DOHH2 (cell line): ENCODE data around the gene TIGAR.

Experiments
- H3F3A ChIP-seq: fragments of 200-600 bp; sonication (generic), shearing (Covaris generic); 2 replicates; pipeline ENCODE4 v1.6.0; 2016; ENCODE audit warnings: antibody characterized with exemption, mild to moderate bottlenecking; ENCODE audit not compliant: control insufficient read depth, insufficient read depth
- H3K27ac ChIP-seq: fragments of 200-600 bp; sonication (generic); 2 replicates; pipeline ENCODE4 v1.5.1; 2014; ENCODE audit warnings: low read depth, mild to moderate bottlenecking, low read length, moderate library complexity
- H3K27me3 ChIP-seq: fragments of 200-600 bp; sonication (generic); 2 replicates; pipeline ENCODE4 v1.6.1; 2014; ENCODE audit warnings: mild to moderate bottlenecking, low read length, mixed read lengths; ENCODE audit not compliant: control insufficient read depth
- H3K36me3 ChIP-seq: fragments of 200-600 bp; sonication (generic); 2 replicates; pipeline ENCODE4 v1.6.1; 2014; ENCODE audit warnings: mild to moderate bottlenecking, low read length, moderate library complexity, mixed read lengths; ENCODE audit not compliant: control insufficient read depth
- H3K4me1 ChIP-seq: fragments of 200-600 bp; sonication (generic); 2 replicates; pipeline ENCODE4 v1.6.1; 2014; ENCODE audit warnings: mild to moderate bottlenecking, low read length, mixed read lengths; ENCODE audit not compliant: control insufficient read depth
- H3K4me2 ChIP-seq: fragments of 200-600 bp; sonication (generic); 2 replicates; pipeline ENCODE4 v1.6.0; 2014; ENCODE audit warnings: mild to moderate bottlenecking, low read length, moderate library complexity
- H3K4me3 ChIP-seq: fragments of 200-600 bp; sonication (generic); 2 replicates; pipeline ENCODE4 v1.5.1; 2014; ENCODE audit warnings: mild to moderate bottlenecking, low read length, mixed read lengths
- H3K79me2 ChIP-seq: fragments of 200-600 bp; sonication (generic); 2 replicates; pipeline ENCODE4 v1.6.1; 2014; ENCODE audit warnings: mild to moderate bottlenecking, low read length, mixed read lengths; ENCODE audit not compliant: control insufficient read depth
- H3K9me2 ChIP-seq: fragments of 200-600 bp; sonication (generic); replicated peaks from 2 replicates; pipeline ENCODE4 v1.6.1; 2014; ENCODE audit warnings: mild to moderate bottlenecking, low read length, mixed read lengths; ENCODE audit not compliant: control insufficient read depth
- H3K9me3 ChIP-seq: fragments of 200-600 bp; sonication (generic); 2 replicates; pipeline ENCODE4 v1.6.1; 2014; ENCODE audit warnings: antibody characterized with exemption, low read length, mixed read lengths; ENCODE audit not compliant: control insufficient read depth, insufficient read depth
- H4K20me1 ChIP-seq: fragments of 200-600 bp; sonication (generic); 2 replicates; pipeline ENCODE4 v1.6.0; 2014; ENCODE audit warnings: low read depth, mild to moderate bottlenecking, antibody characterized with exemption, low read length, moderate library complexity; ENCODE audit not compliant: control insufficient read depth, insufficient read depth
- EZH2phosphoT487 ChIP-seq: fragments of 200-600 bp; sonication (generic); IDR thresholded peaks from 2 replicates; pipeline ENCODE4 v1.6.1; 2017; ENCODE audit warnings: borderline replicate concordance, mild to moderate bottlenecking, antibody characterized with exemption, low read length, moderate library complexity, mixed read lengths
- TF ChIP-seq, protein P1 (sequence below): fragments of 200-600 bp; sonication (generic); IDR thresholded peaks from one replicate; pipeline ENCODE4 v1.5.1; 2014; ENCODE audit warnings: antibody characterized with exemption, mild to moderate bottlenecking, low read depth, low read length; ENCODE audit not compliant: poor library complexity, severe bottlenecking

TIGAR gene

DNA sequence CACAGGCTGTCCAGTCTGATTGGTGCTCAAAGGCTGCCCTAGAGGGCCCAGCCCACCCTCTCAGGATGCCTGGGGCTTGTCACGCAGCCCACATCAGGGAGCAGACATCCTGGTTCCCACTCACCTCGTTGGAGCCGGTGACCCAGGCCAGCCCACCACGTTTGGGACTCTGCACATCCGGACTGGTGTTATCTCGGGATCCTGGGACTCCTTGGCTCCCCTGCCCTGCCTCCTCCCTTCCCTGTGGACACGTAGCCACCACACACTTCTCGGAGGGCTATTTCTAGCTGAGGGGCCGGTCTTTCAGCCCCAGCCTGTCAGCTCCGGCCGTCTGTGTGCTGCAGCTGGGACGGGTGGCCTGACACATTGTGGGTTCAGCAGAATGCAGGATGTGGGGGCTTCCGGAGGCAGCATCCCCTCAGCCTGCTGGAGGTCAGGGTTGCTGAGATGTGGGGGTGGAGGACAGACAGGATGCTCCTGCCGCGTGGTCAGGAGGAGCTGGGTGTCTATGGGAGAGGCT is 71.3 kb downstream of the TIGAR start:
- Histone ChIP-seq H3K4me3 (no peak overlapping the region), H3K27ac (no peak overlapping the region), H3K27me3 (peaks cover 17% of the 10 kb centered on the region; the same call in 1 of the 2 replicates), H3K4me1 (no peaks in the 10 kb centered on the region), H3F3A (no peaks in the 10 kb centered on the region), H3K36me3 (no peaks in the 10 kb centered on the region), H3K79me2 (no peaks in the 10 kb centered on the region), H4K20me1 (no peaks in the 10 kb centered on the region), H3K4me2 (no peak overlapping the region), H3K9me2 (no peaks in the 10 kb centered on the region), H3K9me3 (no peaks in the 10 kb centered on the region)
- TF ChIP-seq, protein P1, sequence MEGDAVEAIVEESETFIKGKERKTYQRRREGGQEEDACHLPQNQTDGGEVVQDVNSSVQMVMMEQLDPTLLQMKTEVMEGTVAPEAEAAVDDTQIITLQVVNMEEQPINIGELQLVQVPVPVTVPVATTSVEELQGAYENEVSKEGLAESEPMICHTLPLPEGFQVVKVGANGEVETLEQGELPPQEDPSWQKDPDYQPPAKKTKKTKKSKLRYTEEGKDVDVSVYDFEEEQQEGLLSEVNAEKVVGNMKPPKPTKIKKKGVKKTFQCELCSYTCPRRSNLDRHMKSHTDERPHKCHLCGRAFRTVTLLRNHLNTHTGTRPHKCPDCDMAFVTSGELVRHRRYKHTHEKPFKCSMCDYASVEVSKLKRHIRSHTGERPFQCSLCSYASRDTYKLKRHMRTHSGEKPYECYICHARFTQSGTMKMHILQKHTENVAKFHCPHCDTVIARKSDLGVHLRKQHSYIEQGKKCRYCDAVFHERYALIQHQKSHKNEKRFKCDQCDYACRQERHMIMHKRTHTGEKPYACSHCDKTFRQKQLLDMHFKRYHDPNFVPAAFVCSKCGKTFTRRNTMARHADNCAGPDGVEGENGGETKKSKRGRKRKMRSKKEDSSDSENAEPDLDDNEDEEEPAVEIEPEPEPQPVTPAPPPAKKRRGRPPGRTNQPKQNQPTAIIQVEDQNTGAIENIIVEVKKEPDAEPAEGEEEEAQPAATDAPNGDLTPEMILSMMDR: no peak
- no peak for TF ChIP-seq EZH2phosphoT487

DNA sequence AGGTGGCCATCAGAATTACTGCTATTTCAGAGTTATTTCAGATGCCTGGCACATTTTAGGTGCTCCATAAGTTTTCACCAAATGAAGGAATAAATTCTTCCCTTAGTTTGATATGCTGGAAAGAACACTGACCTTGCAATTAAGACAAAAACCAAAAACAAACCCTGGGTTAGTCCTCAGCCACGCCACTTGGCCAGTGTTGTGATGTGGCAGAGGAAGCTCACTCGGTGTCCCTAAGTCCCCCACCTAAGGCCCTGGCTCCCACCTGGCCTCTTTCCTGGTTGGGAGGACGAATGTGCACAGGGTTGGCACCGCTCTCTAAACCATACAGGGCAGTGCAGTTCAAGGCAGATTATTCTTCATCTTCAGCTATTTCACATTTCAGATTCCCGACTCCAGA is 72.2 kb downstream of the TIGAR start:
- H3K27ac ChIP-seq: no peak overlapping the region
- TF ChIP-seq, protein P1: no peak
- no peak for TF ChIP-seq EZH2phosphoT487
- H3K4me2 ChIP-seq: no peak overlapping the region
- H3K27me3 ChIP-seq: peaks cover 17% of the 10 kb centered on the region; the same call in 1 of the 2 replicates
- no peaks in the 10 kb centered on the region for H4K20me1 ChIP-seq
- H3F3A ChIP-seq: no peaks in the 10 kb centered on the region
- no peak overlapping the region for H3K4me3 ChIP-seq
- H3K79me2 ChIP-seq: no peaks in the 10 kb centered on the region
- no peaks in the 10 kb centered on the region for H3K9me2 ChIP-seq
- no peaks in the 10 kb centered on the region for H3K9me3 ChIP-seq
- H3K36me3 ChIP-seq: no peaks in the 10 kb centered on the region
- no peaks in the 10 kb centered on the region for H3K4me1 ChIP-seq

DNA sequence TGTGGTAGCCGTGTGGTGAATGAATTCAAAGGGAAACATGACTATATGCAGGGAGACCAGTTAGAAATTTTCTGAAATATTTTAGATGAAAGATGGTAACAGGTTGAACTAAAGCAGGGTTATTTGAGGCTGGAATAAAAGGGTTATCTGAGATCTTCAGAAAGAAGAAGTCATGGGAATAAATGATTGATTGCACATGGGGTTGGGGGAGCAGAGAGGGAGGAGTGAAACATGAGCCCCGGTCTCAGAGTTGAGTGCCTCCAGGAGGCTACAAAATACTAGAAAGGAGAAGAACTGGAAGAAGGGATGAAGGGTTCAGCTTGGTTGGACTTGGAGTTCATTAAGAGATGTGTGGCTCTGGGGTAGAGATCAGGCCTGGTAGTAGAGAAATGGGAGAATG is 74.8 kb downstream of the TIGAR start:
- Histone ChIP-seq H3K27me3 (peaks cover 17% of the 10 kb centered on the region; the same call in 1 of the 2 replicates), H3F3A (no peaks in the 10 kb centered on the region)
- TF ChIP-seq, protein P1: no peak
- TF ChIP-seq EZH2phosphoT487: no peak

DNA sequence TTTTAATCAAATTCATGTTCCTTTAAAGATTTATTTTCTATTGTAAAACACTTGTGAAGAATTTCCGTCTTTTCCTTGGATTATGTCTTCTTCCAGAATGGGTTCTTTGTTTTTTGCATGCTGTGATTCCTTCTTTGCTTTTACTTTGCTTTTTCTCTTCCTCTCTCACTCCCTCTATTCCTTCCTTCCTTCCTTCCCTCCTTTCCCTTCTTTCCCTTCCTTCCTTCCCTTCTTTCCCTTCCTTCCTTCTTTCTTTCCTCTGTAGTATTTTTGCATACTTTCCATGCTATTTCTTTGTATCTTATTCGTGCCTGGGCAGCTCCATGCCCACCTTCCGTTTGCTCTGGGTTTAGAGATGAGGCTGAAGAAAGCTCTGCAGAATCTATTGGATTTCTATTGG is 80.1 kb downstream of the TIGAR start:
- no peak for TF ChIP-seq EZH2phosphoT487
- TF ChIP-seq, protein P1: no peak

More for the DNA sequence above, 74.8 kb downstream of the TIGAR start:
- Histone ChIP-seq H3K9me3 (no peaks in the 10 kb centered on the region), H3K36me3 (no peaks in the 10 kb centered on the region), H3K4me2 (no peak overlapping the region), H3K9me2 (no peaks in the 10 kb centered on the region), H3K4me3 (no peak overlapping the region), H3K27ac (no peak overlapping the region), H4K20me1 (no peaks in the 10 kb centered on the region), H3K79me2 (no peaks in the 10 kb centered on the region), H3K4me1 (no peaks in the 10 kb centered on the region)

More for the DNA sequence above, 80.1 kb downstream of the TIGAR start:
- no peaks in the 10 kb centered on the region for H3K4me1 ChIP-seq
- H3K27ac ChIP-seq: no peak overlapping the region
- peaks cover 16% of the 10 kb centered on the region for H3K27me3 ChIP-seq
- no peaks in the 10 kb centered on the region for H3K79me2 ChIP-seq
- no peak overlapping the region for H3K4me2 ChIP-seq
- no peaks in the 10 kb centered on the region for H3F3A ChIP-seq
- H3K36me3 ChIP-seq: no peaks in the 10 kb centered on the region
- H3K9me2 ChIP-seq: no peaks in the 10 kb centered on the region
- no peak overlapping the region for H3K4me3 ChIP-seq
- no peaks in the 10 kb centered on the region for H4K20me1 ChIP-seq
- no peaks in the 10 kb centered on the region for H3K9me3 ChIP-seq
